GM19351 (cell line): ENCODE measurements around the gene MAFF.
"Not testable (repeated sequence)": the region's sequence is repeated elsewhere in the genome, so short reads cannot be mapped to it uniquely, and the experiment has no call there.

Experiments used
- ATAC-seq: cut with Tn5 transposase; IDR thresholded peaks from one replicate; pipeline ENCODE4 v1.9.1; 2021; ENCODE audit warnings: mild to moderate bottlenecking, moderate library complexity; ENCODE audit not compliant: unreplicated experiment

MAFF gene

DNA sequence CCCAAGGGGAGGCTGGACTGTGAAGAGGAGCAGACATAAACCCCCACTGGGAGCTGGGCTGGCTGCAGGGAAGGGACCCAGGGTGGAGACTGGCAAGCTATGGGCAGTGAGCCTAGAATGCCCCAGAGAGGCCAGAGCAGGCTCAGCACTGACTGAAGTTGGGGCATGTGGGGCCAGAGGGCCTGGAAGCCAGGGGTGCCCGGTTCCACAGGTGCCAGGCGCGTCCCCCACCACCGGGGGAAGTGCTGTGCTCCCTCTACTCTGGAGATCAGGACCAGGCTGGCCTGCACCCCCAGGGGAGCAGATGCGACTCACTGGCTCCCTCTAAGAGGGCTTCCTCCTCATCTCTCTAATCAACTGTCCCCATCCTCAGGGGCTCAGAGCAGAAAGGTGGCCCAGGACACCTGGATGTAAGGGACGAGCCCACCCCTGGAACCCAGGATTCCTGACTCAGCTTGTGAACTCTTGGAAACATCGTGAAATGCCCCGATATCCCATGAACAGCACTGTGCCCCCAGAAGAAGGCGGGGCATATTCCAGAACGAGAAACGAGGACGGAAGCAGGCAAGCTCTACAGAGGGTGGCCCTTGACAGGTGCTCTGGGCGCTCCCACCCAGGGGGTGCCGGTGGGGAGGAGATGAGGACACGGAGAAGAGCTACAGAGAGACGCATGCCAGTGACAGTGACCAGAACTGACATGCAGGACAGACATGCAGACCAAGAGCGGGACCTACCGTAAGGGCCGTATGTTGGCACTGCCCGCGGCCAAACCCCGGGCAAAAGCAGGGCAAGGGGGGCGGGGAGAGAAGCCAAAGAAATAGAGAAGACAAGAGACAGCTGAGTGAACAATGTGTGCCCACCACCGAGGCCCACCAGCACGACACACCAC lies 20.4 kb downstream of the MAFF start:
- ATAC-seq, result no peak

- ATAC-seq, result no peak
These were observed 21.0 kb downstream of the MAFF start for GRCh38 chr22:38222797-38223119.

- ATAC-seq, result no peak
These were observed 21.6 kb downstream of the MAFF start for GRCh38 chr22:38223289-38223960.

DNA sequence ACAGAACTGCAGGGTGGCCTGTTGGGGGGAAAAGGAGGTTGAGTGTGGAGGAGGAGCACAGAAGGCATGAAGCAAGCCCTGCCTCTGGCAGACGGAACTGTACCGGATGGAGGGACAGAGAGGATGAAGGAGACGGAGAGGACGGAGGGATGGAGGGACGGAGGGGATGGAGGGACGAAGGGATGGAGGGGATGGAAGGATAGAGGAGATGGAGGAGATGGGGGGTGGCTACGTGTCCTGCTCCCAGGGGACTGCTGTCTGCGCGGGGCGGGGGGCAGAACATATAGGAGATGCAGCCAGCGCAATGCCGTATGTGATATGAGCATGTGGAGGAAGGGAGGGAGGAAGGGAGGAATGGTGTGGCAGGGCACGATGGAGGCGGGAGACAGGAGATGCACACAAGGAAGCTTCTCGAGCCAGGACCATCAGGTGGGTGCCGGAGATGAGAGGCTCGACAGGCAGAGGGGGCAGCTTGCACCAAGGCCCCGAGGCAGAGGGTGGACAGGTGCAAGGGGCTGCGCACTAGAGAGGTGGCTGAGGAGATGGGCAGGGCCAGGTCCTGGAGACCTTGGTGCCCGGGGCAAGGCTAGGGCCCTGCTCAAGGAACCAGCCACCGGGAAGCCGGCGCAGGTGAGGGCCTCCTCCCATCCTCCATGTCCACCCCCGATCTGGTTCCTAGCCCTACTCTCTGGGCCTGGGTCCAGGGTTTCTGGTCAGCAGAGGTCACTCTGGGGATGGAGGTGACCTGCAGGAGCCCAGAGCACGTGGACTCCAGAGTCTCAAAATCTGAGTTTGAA lies 25.3 kb downstream of the MAFF start:
- ATAC-seq, result no peak

DNA sequence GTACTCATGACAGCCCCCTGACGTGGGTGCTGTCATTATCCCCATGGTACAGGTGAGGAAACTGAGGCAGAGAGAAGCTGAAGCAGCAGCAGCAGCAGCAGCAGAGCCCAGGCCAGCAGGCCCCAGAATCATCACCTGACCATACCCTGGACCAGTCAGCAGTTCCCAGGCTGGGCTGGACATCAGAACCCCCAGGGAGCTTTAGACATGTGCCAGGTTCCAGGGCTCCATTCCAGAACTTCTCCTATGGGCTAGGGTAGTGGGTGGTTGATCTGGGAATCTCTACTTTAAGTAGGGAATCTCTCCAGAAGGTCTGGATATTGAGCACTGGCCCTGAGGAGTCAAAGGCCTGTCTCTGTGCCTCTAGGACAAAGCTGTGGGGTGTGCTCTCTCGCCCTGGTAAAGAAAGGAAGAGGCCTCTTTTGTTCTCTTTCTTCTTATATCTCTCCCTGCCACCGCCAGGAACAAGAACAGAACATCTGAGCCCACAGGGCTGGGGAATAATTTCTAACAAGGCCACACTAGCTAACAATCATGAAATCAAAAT lies 26.6 kb downstream of the MAFF start:
- ATAC-seq, result no peak

- ATAC-seq, result no peak
These were observed 27.3 kb downstream of the MAFF start for GRCh38 chr22:38228873-38229740.

DNA sequence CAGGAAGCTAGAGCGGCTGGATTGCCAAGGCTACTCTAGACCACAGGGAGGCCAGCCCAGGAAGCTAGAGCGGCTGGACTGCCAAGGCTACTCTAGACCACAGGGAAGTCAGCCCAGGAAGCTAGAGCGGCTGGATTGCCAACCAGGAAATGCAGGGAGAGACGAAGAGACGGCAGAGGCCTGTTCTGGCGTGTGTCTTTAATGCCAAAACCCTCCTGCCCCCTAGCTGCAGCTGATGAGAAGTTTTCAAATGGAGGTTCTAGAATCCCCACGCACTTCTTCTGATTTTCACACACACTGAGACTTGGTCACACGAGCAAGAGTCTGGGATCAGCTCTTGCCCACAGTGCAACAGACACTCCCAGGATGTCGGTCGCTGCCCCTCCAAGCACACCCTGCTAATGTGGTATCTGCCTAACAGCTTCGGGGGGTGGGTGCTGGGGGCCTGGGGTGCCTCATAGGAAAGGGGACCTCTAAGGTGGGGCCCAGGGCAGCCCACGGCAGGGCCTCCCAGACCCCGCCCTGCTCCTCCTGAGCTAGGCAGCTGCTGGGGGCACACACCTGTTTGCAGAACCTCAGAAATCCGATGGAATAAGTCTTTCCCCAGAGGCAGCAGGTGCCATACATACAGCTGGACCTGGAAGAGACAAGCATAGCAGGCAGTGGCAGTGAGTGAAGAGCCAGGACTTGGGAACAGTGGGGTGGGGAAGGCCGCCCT lies 28.5 kb downstream of the MAFF start:
- no peak for ATAC-seq

DNA sequence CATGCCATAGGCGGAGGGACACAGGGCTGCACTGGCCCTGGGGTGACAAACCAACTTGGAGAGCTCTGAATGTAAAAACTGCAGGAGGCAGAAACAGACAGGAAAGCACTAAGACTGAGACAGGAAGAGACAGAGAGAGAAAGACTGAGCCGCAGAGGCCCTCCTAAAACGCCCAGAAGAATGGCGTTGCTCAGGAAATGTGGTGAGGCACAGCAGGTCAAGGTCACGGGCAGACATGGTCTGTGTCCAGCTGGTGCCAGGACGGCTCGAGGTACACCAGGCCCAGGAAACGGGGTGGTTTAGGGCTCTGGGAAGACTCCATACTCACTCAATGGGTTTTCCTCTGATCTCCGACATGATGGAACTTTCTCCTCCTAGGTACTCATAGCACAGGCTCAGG lies 29.1 kb downstream of the MAFF start:
- no peak for ATAC-seq

- no peak for ATAC-seq
These were observed 30.4 kb downstream of the MAFF start for GRCh38 chr22:38232196-38232595.

GRCh38 chr22:38233427-38233826 lies 31.6 kb downstream of the MAFF start:
- no peak for ATAC-seq

GRCh38 chr22:38233856-38234255 lies 32.1 kb downstream of the MAFF start:
- ATAC-seq, result not testable (repeated sequence)

GRCh38 chr22:38235240-38235850 lies 33.6 kb downstream of the MAFF start:
- no peak for ATAC-seq

GRCh38 chr22:38236786-38237185 lies 35.0 kb downstream of the MAFF start:
- ATAC-seq, result no peak

DNA sequence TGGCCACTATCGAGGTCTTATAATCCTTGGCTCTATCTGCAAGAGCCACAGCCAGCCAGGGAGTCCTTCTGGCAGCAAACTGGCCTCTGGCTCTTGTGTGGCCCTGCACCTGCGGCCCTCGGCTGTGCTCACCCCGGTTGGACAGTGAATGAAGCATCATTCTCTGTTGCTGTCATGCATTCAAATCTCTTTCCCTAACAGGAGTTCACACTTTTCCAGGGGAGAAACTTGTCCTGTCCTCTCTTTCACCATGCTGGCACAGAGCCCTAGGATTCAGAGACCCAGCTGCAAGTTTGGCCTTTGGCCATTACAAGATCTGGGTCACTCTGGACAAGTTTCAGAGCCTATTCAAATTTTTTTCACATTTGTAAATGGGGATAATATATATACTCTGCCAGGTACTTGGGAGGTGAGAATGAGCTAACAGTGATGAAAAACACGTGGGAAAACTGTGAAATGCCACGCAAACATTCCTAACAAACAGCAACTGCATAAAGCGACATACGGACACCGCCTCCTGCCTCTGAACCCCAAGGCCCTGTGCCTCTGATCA lies 36.8 kb downstream of the MAFF start:
- no peak for ATAC-seq

- ATAC-seq, result no peak
These were observed 37.4 kb downstream of the MAFF start for GRCh38 chr22:38239101-38239761.

DNA sequence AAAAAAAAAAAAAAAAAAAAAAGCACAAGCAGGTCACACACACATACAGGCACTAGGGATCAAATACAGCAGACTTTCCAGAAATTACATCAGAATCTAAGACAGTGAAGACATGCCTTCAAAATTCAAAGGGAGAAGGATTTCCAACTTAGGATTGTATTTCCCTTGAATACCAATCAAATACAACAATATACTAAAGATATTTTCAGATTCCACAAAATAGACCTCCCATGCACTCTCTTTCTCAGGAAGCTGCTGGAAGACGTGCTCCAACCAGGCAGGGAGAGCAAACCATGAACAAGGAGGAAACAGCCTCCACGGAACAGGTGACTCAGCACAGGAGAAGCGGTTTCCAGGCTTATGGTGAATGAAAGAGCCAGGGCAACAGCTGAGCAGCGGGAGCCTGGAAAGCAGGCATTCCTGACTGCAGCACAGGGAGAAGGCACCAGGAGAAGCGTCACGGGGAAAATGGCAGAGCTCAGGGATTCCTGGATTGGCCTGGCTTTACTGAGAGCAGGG lies 39.0 kb downstream of the MAFF start:
- no peak for ATAC-seq

DNA sequence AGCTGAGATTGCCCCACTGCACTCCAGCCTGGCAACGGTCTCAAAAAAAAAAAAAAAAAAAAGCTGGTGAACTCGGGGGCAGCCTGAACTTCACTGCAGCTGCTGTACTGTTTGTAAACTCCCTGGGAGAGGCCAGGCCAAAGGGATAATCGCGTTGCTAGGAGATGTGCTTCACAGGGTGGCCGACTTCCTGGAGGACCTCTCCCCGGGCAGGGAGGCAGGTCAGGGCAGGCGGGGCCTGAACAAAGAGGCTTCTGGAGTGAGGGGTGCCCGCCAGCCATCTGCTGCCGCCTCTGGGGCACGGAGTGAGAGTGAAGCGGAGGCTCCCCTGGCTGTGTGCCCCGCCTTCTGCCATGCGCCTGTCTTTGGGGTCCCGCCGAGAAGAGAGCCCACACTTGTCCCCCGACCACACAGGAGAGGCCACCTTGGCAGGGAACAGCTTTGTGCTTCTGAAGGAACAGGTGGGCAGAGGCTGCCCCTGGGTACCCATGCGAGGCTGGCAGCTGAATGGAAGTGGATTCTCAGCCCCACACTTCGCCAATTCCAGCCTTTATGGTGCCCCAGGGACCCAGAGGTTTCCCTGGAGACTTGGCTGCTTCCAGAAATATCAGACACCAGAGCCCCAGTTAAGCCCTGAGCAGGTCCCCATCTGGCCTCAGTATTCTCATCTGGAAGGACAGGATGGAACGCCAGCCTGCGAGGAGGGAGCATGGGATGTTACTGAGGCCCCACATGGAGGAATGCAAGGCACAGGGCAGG lies 41.4 kb downstream of the MAFF start:
- ATAC-seq, result no peak

DNA sequence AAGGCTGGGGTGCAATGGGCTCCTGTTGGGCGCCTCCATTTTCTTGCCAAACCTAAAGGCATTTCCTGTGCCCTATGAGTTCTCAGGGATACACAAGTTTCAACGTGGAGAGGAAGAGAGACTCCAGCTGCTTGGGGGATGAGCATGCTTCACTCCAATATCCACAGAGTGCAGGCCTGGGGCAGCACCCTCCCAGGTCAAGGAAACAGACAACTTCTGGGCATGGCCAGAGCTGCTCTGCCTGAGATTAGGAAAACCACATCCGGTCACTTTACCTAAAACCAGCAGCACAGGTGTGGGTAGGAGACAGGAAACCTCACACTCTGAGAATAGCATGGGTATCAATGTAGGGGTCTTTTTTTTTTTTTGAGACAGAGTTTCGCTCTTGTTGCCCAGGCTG lies 42.3 kb downstream of the MAFF start:
- no peak for ATAC-seq
